SK-N-SH (cell line): ENCODE measurements around the gene CUBN.

Experiments
- CTCF ChIP-seq: fragments of 200-600 bp; sonication (generic); IDR thresholded peaks from 2 replicates; pipeline ENCODE4 v1.6.1; 2017; ENCODE audit warnings: antibody characterized with exemption, mild to moderate bottlenecking, moderate library complexity
- ELF1 ChIP-seq: IDR thresholded peaks from 2 replicates; pipeline ENCODE4 v1.4.0; 2012
- FOXM1 ChIP-seq: IDR thresholded peaks from 2 replicates; pipeline ENCODE4 v1.4.0; 2012; ENCODE audit warnings: low read depth, mild to moderate bottlenecking
- GABPA ChIP-seq: IDR thresholded peaks from 2 replicates; pipeline ENCODE4 v1.4.0; 2012; ENCODE audit warnings: low read depth, mild to moderate bottlenecking
- GATA2 ChIP-seq: sonication (generic); formaldehyde crosslinking; IDR thresholded peaks from 2 replicates; pipeline ENCODE4 v1.5.0; 2020; ENCODE audit warnings: mild to moderate bottlenecking, missing genetic modification reagents
- JUND ChIP-seq: IDR thresholded peaks from 2 replicates; pipeline ENCODE4 v1.4.0; 2012
- PBX3 ChIP-seq: IDR thresholded peaks from 2 replicates; pipeline ENCODE4; 2012
- RAD21 ChIP-seq: IDR thresholded peaks from 2 replicates; pipeline ENCODE4 v1.6.1; 2012; ENCODE audit warnings: mild to moderate bottlenecking, low read length
- RFX5 ChIP-seq: IDR thresholded peaks from 2 replicates; pipeline ENCODE4 v1.6.1; 2012; ENCODE audit warnings: mild to moderate bottlenecking, improper control_type of control experiment, low read length
- TAF1 ChIP-seq: IDR thresholded peaks from 2 replicates; pipeline ENCODE4 v1.6.1; 2012; ENCODE audit warnings: low read depth, mild to moderate bottlenecking, low read length, moderate library complexity, borderline replicate concordance
- TCF12 ChIP-seq: IDR thresholded peaks from 2 replicates; pipeline ENCODE4 v1.4.0; 2012
- USF1 ChIP-seq: IDR thresholded peaks from 2 replicates; pipeline ENCODE4 v1.4.0; 2012; ENCODE audit warnings: low read depth, borderline replicate concordance
- YY1 ChIP-seq: IDR thresholded peaks from 2 replicates; pipeline ENCODE4 v1.4.0; 2012; ENCODE audit warnings: low read depth, mild to moderate bottlenecking

GRCh38 chr10:17084258-17084657, 45.4 kb downstream of the CUBN start:
- TF ChIP-seq CTCF, result no peak
- no peak for TF ChIP-seq GABPA
- TF ChIP-seq USF1, result no peak
- no peak for TF ChIP-seq YY1
- TF ChIP-seq FOXM1, result no peak
- no peak for TF ChIP-seq RFX5
- no peak for TF ChIP-seq ELF1
- TF ChIP-seq PBX3, result no peak
- TF ChIP-seq RAD21, result no peak
- TF ChIP-seq TAF1, result no peak
- no peak for TF ChIP-seq TCF12
- no peak for TF ChIP-seq JUND
- no peak for TF ChIP-seq GATA2
